Measurements from ENCODE around the gene DPP4.

GRCh38 chr2:162058973-162059668 is 14.9 kb downstream of the DPP4 start:
- TF ChIP-seq CTCF (conservative IDR thresholded peaks at IDR 0.05; ENCODE audit: low read depth, low read length) (no peak), EZH2 (IDR thresholded peaks at IDR 0.05; ENCODE audit: low read length, unreplicated experiment) (no peak), EZH2phosphoT487 (IDR thresholded peaks at IDR 0.05; ENCODE audit: borderline replicate concordance, low read length) (no peak)

Measured in PC-3 (cell line).